ENCODE results near the gene DBNDD2.
A peak's percentile ranks its signal among the peaks of the same experiment; 100 is the strongest.

Gene DBNDD2

GRCh38 chr20:45427236-45428149 is 19.4 kb downstream of the DBNDD2 start:
- Histone ChIP-seq H3K4me1 (peaks cover 14% of the 10 kb centered on the region), H3K36me3 (peaks cover 50% of the 10 kb centered on the region), H3K9ac (no peak overlapping the region), H3K4me3 (no peak overlapping the region), H3K27me3 (no peaks in the 10 kb centered on the region), H3K9me3 (no peaks in the 10 kb centered on the region), H3K4me2 (no peak overlapping the region), H4K20me1 (no peaks in the 10 kb centered on the region), H3K27ac (no peak overlapping the region)
- no peak for TF ChIP-seq Cebpa-rat (IDR thresholded peaks at IDR 0.05)

GRCh38 chr20:45429618-45430017 is 21.5 kb downstream of the DBNDD2 start:
- no peak overlapping the region for H3K4me3 ChIP-seq
- no peaks in the 10 kb centered on the region for H4K20me1 ChIP-seq
- H3K9ac ChIP-seq, result no peak overlapping the region
- H3K27ac ChIP-seq, result no peak overlapping the region
- no peaks in the 10 kb centered on the region for H3K9me3 ChIP-seq
- H3K4me2 ChIP-seq, result no peak overlapping the region
- no peaks in the 10 kb centered on the region for H3K27me3 ChIP-seq
- H3K4me1 ChIP-seq, result peaks cover 28% of the 10 kb centered on the region
- no peak for TF ChIP-seq Cebpa-rat (IDR thresholded peaks at IDR 0.05)
- peaks cover 28% of the 10 kb centered on the region for H3K36me3 ChIP-seq

- no peak for TF ChIP-seq Cebpa-rat (IDR thresholded peaks at IDR 0.05)
- H4K20me1 ChIP-seq, result no peaks in the 10 kb centered on the region
- H3K9ac ChIP-seq, result no peak overlapping the region
- H3K4me2 ChIP-seq, result peak overlapping the region; percentile 69
- no peaks in the 10 kb centered on the region for H3K9me3 ChIP-seq
- no peaks in the 10 kb centered on the region for H3K27me3 ChIP-seq
- H3K4me1 ChIP-seq, result peaks cover 36% of the 10 kb centered on the region
- H3K27ac ChIP-seq, result peak overlapping the region; percentile 64
- no peak overlapping the region for H3K4me3 ChIP-seq
- H3K36me3 ChIP-seq, result peaks cover 4% of the 10 kb centered on the region; the same call in 1 of the 2 replicates
Observed at GRCh38 chr20:45432294-45432693, 24.2 kb downstream of the DBNDD2 start.

- Histone ChIP-seq H3K9me3 (no peaks in the 10 kb centered on the region), H3K4me2 (peak overlapping the region; percentile 69), H4K20me1 (no peaks in the 10 kb centered on the region), H3K9ac (no peak overlapping the region), H3K36me3 (no peaks in the 10 kb centered on the region; the same call in 1 of the 2 replicates), H3K4me3 (no peak overlapping the region), H3K27me3 (no peaks in the 10 kb centered on the region), H3K27ac (no peak overlapping the region; the same call in 1 of the 2 replicates), H3K4me1 (peaks cover 36% of the 10 kb centered on the region)
- no peak for TF ChIP-seq Cebpa-rat (IDR thresholded peaks at IDR 0.05)
Observed at GRCh38 chr20:45433316-45433715, 25.2 kb downstream of the DBNDD2 start.

GRCh38 chr20:45433976-45434375 is 25.9 kb downstream of the DBNDD2 start:
- Histone ChIP-seq H3K4me3 (no peak overlapping the region), H3K9me3 (no peaks in the 10 kb centered on the region), H3K36me3 (no peaks in the 10 kb centered on the region; the same call in 1 of the 2 replicates), H4K20me1 (no peaks in the 10 kb centered on the region), H3K9ac (no peak overlapping the region), H3K4me1 (peaks cover 36% of the 10 kb centered on the region), H3K27me3 (no peaks in the 10 kb centered on the region), H3K27ac (no peak overlapping the region), H3K4me2 (no peak overlapping the region)
- no peak for TF ChIP-seq Cebpa-rat (IDR thresholded peaks at IDR 0.05)

- no peaks in the 10 kb centered on the region for H3K36me3 ChIP-seq
- H4K20me1 ChIP-seq, result no peaks in the 10 kb centered on the region
- H3K27me3 ChIP-seq, result no peaks in the 10 kb centered on the region
- peak overlapping the region; percentile 65; the same call in 1 of the 2 replicates for H3K27ac ChIP-seq
- H3K9ac ChIP-seq, result peak overlapping the region; percentile 77
- peaks cover 37% of the 10 kb centered on the region for H3K4me1 ChIP-seq
- no peak for TF ChIP-seq Cebpa-rat (IDR thresholded peaks at IDR 0.05)
- H3K4me2 ChIP-seq, result peak overlapping the region; percentile 94
- no peaks in the 10 kb centered on the region for H3K9me3 ChIP-seq
- peak overlapping the region; percentile 68 for H3K4me3 ChIP-seq
Observed at GRCh38 chr20:45436732-45437485, 28.8 kb downstream of the DBNDD2 start.

DNA sequence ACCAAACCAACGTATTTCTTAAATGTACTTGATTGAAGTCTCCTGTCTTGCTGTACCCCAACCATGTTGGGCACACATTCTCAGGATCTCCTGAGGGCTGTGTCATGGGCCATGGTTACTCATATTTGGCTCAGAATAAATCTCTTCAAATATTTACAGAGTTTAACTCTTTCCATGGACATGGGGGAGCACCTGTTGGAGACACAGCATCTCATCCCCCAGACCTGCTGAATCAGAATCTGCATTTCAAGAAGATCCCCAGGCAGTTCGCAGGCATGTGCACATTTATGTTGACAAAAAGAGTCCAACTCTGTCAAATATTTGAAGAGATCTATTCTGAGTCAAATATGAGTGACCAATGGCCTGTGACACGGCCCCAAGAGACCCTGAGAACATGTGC is 32.3 kb downstream of the DBNDD2 start:
- H3K4me1 ChIP-seq, result peaks cover 22% of the 10 kb centered on the region
- H4K20me1 ChIP-seq, result no peaks in the 10 kb centered on the region
- H3K36me3 ChIP-seq, result no peaks in the 10 kb centered on the region
- H3K4me2 ChIP-seq, result peak overlapping the region; percentile 13; the same call in 1 of the 2 replicates
- H3K4me3 ChIP-seq, result no peak overlapping the region
- H3K27me3 ChIP-seq, result no peaks in the 10 kb centered on the region
- H3K9ac ChIP-seq, result no peak overlapping the region
- no peak for TF ChIP-seq Cebpa-rat (IDR thresholded peaks at IDR 0.05)
- H3K27ac ChIP-seq, result no peak overlapping the region
- no peaks in the 10 kb centered on the region for H3K9me3 ChIP-seq

GRCh38 chr20:45440891-45441685 is 33.0 kb downstream of the DBNDD2 start:
- Histone ChIP-seq H3K27ac (no peak overlapping the region), H3K9me3 (no peaks in the 10 kb centered on the region), H4K20me1 (no peaks in the 10 kb centered on the region), H3K9ac (no peak overlapping the region), H3K27me3 (no peaks in the 10 kb centered on the region), H3K36me3 (no peaks in the 10 kb centered on the region), H3K4me2 (peak overlapping the region; percentile 13; the same call in 1 of the 2 replicates), H3K4me1 (peaks cover 21% of the 10 kb centered on the region), H3K4me3 (no peak overlapping the region)
- no peak for TF ChIP-seq Cebpa-rat (IDR thresholded peaks at IDR 0.05)

- Histone ChIP-seq H4K20me1 (no peaks in the 10 kb centered on the region), H3K4me3 (no peak overlapping the region), H3K4me2 (no peak overlapping the region), H3K4me1 (peaks cover 14% of the 10 kb centered on the region), H3K27ac (no peak overlapping the region), H3K9ac (no peak overlapping the region), H3K27me3 (no peaks in the 10 kb centered on the region), H3K9me3 (no peaks in the 10 kb centered on the region), H3K36me3 (no peaks in the 10 kb centered on the region)
- TF ChIP-seq Cebpa-rat (IDR thresholded peaks at IDR 0.05), result no peak
Observed at GRCh38 chr20:45441746-45442145, 33.7 kb downstream of the DBNDD2 start.
